ENCODE measurements around the gene KLHL2. TPM values are rescaled to one million over a fixed set of nuclear protein-coding genes. Genes with fewer than 3 reads are reported as not detected.
"Not testable (repeated sequence)": the region's sequence is repeated elsewhere in the genome, so short reads cannot be mapped to it uniquely, and the experiment has no call there.

KLHL2 gene
- total RNA-seq, 2 donors from 2014 or later = 32.1 to 35.1 TPM

DNA sequence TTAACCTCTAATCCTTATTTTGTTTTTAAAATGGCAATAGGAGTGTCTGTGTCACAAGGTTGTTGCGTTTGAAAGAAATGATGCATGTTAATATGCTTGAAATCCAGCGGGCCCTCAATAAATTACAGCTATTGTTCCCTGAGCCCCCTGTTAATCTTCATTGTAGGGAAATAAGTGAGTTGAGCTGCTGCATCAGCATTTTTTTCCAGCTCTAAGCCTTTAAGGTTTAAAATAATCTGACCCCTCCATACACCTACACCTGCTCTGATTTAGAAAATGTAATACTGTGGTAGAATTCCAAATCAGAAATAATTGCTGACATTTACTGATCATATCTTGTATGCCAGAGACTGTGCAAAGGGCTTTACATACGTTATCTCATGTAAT, 117.5 kb downstream of the KLHL2 start:
- Mint-ChIP-seq H3K36me3 (peaks cover 0 to 13% of the 10 kb centered on the region in 2 donors), H3K9me3 (no peaks in the 10 kb centered on the region), H3K27ac (no peak overlapping the region)
- ATAC-seq = no peak
- DNase-seq (ENCODE audit: low spot score in 2 of 2) = no peak

DNA sequence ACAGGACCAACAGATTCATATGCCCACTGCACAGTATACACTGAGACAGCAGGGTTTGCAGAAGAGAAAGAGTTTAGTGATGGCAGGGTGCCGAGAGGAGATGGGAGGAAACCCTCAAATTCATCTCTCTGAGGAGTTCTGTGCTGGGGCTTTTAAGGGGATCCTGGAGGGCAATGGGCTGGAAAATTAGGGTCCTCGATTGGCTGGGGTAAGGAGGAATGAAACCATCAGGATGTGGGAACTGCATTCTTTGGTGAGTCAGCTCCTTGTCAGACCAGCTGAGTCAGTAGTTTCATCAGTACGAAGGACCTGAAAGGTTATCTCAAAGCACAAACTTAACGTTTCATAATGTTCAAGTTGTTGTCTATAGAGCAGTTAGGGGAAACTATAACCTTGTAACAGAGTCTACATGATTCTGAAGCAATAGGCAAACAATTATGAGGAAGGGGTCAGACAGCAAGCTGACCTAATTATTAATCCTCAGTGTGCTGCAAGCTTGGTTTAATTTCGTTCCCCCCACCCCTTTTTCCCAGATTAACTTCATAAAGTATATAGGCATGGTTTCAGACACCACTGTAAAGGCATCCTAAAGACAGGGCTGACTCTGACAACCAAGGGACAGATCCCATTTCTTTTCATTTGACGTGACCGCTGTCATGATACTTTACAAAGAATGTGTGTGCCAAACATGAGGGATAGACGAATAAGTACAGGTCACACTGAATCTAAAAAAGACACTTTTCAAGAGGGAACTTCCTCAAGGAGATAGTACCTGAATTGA, 118.6 kb downstream of the KLHL2 start:
- peaks cover 5 to 21% of the 10 kb centered on the region in 2 donors for H3K36me3 Mint-ChIP-seq
- no peaks in the 10 kb centered on the region for H3K9me3 Mint-ChIP-seq
- ATAC-seq (no peak), DNase-seq (ENCODE audit: low spot score in 2 of 2) (peak in 1 of 2 donors; percentile 4)
- H3K27ac Mint-ChIP-seq = peak overlapping the region in 1 of 2 donors; percentile 75

DNA sequence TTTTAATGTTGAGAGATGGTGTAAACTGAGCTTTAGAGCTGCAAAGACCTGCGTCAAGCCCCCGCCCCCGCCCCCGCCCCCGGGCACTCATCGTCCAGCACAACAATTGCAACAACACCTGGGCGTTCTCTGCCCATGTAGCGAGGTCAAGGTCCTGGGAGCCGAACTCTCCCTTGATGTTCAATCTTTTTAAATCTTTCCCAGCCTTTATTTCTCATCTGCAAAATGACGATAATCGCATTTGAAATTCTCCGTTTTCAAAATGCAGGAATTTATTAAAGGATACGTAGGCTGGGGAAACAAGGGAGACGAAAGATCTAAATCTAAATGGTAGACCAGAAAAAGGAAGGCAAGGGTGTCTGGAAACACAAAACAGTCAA, 119.5 kb downstream of the KLHL2 start:
- Mint-ChIP-seq H3K36me3 (peaks cover 5 to 28% of the 10 kb centered on the region in 2 donors), H3K9me3 (no peaks in the 10 kb centered on the region), H3K27ac (no peak overlapping the region)
- DNase-seq (ENCODE audit: low spot score in 2 of 2) = peak in 1 of 2 donors; percentile 7
- ATAC-seq = no peak

DNA sequence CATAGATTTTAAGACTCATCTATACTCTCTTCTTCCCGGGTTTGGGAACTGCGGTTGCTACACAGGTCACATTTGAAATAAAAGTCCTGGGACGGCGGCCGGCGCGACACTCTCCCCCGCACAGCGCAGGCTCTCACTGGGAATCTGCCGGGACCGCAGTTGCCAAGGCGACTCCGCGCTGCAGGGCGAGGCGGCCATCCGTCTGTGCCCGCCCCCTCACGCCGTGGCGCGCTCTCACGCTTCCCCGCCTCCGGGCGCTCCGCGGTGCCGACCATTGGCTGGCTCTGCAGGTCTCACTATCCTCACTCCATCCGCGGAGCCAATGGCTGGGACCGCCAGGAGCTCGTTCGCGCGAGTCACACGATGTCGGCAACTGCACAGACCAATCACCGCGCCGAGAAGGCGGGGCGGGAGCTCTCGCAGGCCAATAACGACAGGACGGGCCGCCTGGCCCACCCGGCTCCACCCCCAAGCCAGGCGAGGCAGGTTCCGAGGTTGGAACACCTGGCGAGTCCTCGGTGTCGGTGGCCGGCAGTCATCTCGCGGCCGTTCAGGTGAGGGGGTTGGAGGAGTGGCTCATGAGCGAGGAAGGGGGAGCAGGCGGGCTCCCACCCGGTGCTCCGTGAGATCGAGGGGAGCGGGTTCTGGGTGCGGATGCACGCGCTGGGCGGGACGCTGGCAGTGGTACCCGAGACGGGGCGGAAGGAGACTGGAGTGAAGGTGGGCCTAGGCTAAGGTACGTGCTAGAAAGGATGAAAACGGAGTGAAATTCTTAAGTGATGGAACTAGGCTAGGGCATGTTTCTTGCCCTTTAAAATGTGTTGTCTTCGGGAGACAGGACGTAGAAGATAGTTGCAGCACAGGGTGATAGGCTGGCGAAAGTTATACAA, 120.1 kb downstream of the KLHL2 start, which contains the start of gene MSMO1:
TSS of gene MSMO1 (plus strand) at position 459 of the 890 bp plus-strand sequence. CDS start 5,702 bp downstream, outside the sequence.
- H3K9me3 Mint-ChIP-seq = no peaks in the 10 kb centered on the region
- no peak within 1 kb of the TSS for H3K27ac Mint-ChIP-seq
- H3K36me3 Mint-ChIP-seq = peaks cover 5 to 33% of the 10 kb centered on the region in 2 donors
- DNase-seq (ENCODE audit: low spot score in 2 of 2) = peak; percentile 96 to 99
- ATAC-seq = peak; percentile 97 to 98

DNA sequence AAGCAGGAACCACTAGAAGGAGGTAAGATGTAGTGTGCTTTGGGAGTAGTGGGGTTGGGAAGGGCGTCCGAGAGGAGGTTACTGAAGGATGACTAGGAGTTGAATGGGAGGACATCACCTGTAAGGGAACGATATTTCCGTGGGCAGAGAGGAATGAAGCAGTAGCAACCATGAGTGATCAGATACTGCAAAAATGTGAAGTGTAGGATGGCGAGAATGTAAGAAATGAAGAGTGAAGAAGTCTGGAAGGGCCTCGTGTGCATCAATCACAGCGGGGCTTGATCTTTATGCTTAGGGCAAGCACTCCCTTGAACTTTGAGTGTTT, 120.7 kb downstream of the KLHL2 start:
- DNase-seq (ENCODE audit: low spot score in 2 of 2) (no peak), ATAC-seq (no peak)
- H3K9me3 Mint-ChIP-seq = no peaks in the 10 kb centered on the region

DNA sequence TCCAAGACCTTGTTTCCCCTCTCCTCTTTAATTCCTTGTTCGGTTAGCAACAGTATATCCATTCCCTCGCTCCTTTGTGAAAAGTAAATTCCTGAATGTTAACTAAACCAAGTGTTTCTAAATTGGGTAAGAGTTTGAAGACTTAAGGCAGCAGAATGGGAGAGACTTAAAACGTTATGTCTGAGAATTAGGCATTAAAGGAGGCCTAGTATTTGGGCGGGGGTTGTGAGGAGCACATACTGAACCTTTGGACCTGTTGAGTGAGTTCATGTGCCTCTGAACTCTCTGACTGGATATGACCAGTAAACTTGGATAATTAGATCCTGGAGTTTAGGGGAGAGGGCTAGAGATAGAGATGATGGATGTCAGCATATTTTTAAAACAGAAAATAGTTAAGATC, 121.3 kb downstream of the KLHL2 start:
- no peak for DNase-seq (ENCODE audit: low spot score in 2 of 2)
- no peak for ATAC-seq

More for the DNA sequence above, 120.7 kb downstream of the KLHL2 start:
- Mint-ChIP-seq H3K27ac (no peak overlapping the region), H3K36me3 (peaks cover 5 to 32% of the 10 kb centered on the region in 2 donors)

DNA sequence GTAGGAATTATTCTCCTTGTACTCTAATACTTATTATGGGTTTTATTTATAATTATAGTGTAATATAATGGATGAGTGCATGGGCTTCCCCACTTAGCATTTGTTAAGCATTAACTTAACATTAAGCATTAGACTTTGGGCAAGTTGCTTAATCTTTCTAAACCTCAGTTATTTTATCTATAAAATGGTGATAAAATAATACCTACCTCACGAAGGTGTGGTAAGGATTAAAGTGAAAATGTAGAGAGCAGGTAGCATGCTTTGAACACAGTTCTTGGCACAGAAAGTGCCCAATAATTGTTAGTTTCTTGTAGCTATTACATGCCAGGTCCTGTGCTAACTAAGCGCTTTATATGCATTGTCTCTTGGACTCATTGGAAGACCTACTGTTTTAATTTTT, 122.7 kb downstream of the KLHL2 start:
- Mint-ChIP-seq H3K9me3 (no peaks in the 10 kb centered on the region), H3K27ac (peak overlapping the region in 1 of 2 donors; percentile 85), H3K36me3 (peaks cover 5 to 24% of the 10 kb centered on the region in 2 donors)
- ATAC-seq (no peak), DNase-seq (ENCODE audit: low spot score in 2 of 2) (no peak)

More for the DNA sequence above, 121.3 kb downstream of the KLHL2 start:
- H3K9me3 Mint-ChIP-seq = no peaks in the 10 kb centered on the region
- H3K27ac Mint-ChIP-seq = no peak overlapping the region
- H3K36me3 Mint-ChIP-seq = peaks cover 5 to 28% of the 10 kb centered on the region in 2 donors

DNA sequence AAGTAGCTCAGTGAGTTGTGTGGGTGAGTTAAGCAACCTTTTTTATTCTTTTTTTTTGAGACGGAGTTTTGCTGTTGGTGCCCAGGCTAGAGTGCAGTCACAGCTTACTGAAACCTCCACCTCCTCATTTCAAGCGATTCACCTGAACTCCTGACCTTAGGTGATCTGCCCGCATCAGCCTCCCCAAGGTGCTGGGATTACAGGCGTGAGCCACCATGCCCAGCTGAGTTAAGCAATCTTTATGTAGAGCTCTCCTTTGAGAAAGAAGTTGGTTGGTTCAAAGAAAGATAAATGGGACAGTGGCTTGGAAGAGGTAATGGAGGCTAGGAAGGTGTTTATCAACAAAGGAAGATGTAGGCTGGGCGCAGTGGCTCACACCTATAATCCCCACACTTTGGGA, 123.3 kb downstream of the KLHL2 start:
- peaks cover 5 to 20% of the 10 kb centered on the region in 2 donors for H3K36me3 Mint-ChIP-seq
- ATAC-seq (no peak), DNase-seq (ENCODE audit: low spot score in 2 of 2) (no peak)
- peak overlapping the region; percentile 63 to 85 for H3K27ac Mint-ChIP-seq
- no peaks in the 10 kb centered on the region for H3K9me3 Mint-ChIP-seq

DNA sequence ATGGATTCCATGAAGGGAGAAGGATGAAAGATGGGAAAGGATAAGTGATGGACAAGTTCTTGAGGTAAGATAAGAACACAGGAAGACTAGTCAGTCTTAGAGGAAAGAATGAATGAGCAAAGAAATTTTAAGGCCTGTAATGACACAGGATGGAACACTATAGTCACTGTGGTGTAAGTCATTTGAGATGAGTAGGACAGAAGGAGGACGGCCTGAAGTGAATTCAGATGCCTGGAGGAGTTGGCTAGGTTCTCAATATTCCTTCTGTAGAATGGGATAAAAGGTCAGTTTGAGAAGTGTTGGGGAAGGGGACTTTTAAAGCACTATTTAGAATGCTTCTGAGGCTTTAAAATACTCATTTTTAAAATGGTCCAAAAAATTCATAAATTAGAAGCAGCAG, 124.0 kb downstream of the KLHL2 start:
- DNase-seq (ENCODE audit: low spot score in 2 of 2) = no peak
- H3K9me3 Mint-ChIP-seq = no peaks in the 10 kb centered on the region
- ATAC-seq = peak; percentile 16 to 22
- H3K36me3 Mint-ChIP-seq = peaks cover 5 to 20% of the 10 kb centered on the region in 2 donors
- peak overlapping the region; percentile 40 to 85 for H3K27ac Mint-ChIP-seq

DNA sequence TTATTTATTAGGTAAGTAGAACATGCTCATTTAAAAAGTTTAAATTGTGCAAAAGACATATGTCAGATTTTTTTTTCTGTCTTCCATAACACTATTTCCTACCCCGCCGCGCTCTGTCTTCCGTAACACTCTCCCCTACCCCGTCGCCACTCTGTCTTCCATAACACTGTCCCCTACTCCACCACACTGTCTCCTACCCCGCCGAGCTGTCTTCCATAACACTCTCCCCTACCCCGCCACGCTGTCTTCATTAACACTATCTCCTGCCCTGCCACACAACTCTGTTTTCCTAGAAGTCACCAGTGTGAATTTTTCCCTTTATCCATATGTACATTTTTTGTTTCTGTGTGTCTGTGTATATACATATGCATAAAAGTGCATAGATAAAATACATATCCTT, 124.5 kb downstream of the KLHL2 start:
- no peak for ATAC-seq
- DNase-seq (ENCODE audit: low spot score in 2 of 2) = no peak
- H3K36me3 Mint-ChIP-seq = peaks cover 5 to 20% of the 10 kb centered on the region in 2 donors
- H3K27ac Mint-ChIP-seq = peak overlapping the region; percentile 4 to 85
- no peaks in the 10 kb centered on the region for H3K9me3 Mint-ChIP-seq

DNA sequence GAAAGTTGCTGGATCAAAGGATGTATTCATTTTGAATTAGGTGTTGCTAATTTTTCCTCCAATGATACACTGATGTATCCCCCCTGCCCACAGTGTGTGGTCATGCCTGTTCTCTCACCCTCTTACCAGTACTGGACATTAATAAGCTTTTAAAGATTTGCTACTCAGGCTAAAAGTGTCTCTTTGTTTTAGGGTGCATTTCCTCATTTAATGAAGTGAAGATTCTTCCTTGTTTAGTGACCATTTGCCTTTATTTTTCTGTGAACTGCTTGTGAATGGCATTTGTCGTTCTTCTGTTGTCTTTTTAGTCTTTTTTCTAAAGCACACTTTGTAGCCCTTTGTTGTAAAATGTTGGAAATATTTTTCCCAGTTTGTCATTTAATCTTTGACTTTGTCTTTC, 125.1 kb downstream of the KLHL2 start:
- peaks cover 5 to 20% of the 10 kb centered on the region in 2 donors for H3K36me3 Mint-ChIP-seq
- ATAC-seq (no peak), DNase-seq (ENCODE audit: low spot score in 2 of 2) (no peak)
- H3K9me3 Mint-ChIP-seq = no peaks in the 10 kb centered on the region
- peak overlapping the region; percentile 17 to 33 for H3K27ac Mint-ChIP-seq

DNA sequence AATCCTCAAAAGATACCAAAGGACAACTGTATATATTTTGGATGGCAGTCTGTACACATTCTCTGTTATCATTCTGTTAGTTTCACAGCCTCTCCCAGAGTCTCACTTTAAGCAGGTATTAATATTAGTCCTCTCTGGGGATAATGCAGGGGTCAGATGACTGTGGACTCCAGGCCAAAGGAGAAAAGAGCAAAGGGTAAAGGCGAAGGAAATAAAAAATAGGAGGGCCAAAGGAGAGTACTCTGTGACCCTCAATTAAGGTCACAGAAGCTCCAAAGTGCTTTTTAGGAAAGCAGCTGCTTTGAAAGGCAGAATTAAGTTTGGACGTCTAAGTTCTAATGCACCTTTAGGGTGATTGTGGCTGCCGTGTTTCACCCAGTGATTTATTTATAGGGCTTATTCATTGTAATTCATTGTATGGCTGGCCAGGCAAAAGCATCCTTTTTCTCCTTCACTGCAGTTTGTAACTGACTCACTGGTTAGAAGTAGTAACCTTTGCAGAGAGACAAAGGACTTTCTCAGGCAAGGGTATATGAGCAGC, 127.9 kb downstream of the KLHL2 start:
- Mint-ChIP-seq H3K36me3 (peaks cover 5 to 19% of the 10 kb centered on the region in 2 donors), H3K27ac (no peak overlapping the region), H3K9me3 (no peaks in the 10 kb centered on the region)
- ATAC-seq = no peak
- no peak for DNase-seq (ENCODE audit: low spot score in 2 of 2)

DNA sequence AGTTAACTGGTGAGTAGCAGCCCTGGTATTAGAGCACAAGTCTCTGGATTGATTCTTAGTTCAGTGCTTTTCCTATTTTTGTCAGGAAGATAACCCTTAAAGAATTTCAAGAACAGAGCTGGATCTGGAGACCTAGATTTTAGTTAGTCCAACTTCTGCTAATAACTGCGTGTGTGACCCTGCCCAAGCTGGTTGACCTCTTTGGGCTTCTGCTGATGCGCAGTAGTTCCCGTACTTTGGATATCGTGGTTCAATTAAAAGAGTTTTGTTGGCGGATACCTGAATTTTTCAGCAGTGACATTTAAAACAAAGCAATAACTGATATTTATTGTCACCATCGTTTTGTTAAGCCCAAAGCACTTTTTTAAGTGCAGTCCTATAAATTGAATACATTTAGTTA, 129.4 kb downstream of the KLHL2 start:
- ATAC-seq = no peak
- Mint-ChIP-seq H3K36me3 (peaks cover 0 to 6% of the 10 kb centered on the region in 2 donors), H3K9me3 (no peaks in the 10 kb centered on the region), H3K27ac (no peak overlapping the region)
- no peak for DNase-seq (ENCODE audit: low spot score in 2 of 2)

DNA sequence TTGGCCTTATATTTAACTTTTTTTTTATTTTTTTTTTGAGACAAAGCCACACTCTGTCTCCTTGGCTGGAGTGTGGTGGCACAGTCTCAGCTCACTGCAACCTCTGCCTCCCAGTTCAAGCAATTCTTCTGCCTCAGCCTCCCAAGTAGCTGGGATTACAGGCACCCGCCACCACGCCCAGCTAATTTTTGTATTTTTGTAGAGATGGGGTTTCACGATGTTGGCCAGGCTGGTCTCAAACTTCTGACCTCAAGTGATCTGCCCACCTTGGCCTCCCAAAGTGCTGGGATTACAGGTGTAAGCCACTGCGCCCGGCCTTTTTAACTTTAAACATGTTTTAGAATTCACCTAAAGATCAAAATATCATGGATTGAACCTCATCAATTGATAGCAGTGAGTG, 135.0 kb downstream of the KLHL2 start:
- not testable (repeated sequence) for ATAC-seq; H3K27ac Mint-ChIP-seq; H3K9me3 Mint-ChIP-seq; H3K36me3 Mint-ChIP-seq; DNase-seq (ENCODE audit: low spot score in 2 of 2)

DNA sequence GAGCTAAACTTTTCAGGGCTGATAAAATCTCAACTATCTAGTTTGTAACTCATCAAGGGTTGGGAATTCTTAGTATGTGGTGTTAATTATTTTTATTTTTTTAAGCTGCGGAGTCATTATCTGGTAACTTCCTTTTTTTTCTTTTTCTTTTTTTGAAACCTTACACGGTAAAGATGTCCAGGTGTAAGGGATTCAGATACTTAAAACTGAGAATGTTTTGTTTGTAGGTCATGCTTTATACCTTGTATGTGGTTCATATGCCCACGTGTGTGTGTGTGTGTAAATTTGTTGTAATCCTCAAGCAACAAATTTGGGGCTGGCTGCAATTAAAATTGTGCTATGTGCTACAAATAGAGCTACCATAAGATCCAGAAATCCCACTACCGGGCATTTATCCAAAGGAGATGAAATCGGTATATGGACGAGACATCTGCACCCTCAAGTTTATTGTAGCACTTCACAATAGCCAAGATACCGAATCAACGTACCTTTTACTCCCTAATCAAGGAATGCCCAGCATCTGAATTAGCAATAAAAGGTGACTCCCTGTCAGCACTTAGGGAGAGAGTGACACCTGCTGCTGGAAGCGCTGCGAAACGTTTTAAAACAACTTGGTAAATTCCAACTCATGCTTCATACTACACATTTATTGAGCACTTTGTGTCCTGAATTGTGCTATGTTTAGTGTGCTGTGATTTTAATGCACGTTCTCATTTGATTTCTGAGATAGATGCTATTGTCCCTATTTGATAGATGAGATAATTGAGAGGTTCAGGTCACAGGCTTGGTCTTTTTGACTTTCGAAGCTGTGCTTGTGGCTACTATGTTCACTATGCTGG, 136.2 kb downstream of the KLHL2 start:
- no peaks in the 10 kb centered on the region for H3K36me3 Mint-ChIP-seq
- DNase-seq (ENCODE audit: low spot score in 2 of 2) (no peak), ATAC-seq (no peak)
- H3K9me3 Mint-ChIP-seq = no peaks in the 10 kb centered on the region
- peak overlapping the region in 1 of 2 donors; percentile 60 for H3K27ac Mint-ChIP-seq

DNA sequence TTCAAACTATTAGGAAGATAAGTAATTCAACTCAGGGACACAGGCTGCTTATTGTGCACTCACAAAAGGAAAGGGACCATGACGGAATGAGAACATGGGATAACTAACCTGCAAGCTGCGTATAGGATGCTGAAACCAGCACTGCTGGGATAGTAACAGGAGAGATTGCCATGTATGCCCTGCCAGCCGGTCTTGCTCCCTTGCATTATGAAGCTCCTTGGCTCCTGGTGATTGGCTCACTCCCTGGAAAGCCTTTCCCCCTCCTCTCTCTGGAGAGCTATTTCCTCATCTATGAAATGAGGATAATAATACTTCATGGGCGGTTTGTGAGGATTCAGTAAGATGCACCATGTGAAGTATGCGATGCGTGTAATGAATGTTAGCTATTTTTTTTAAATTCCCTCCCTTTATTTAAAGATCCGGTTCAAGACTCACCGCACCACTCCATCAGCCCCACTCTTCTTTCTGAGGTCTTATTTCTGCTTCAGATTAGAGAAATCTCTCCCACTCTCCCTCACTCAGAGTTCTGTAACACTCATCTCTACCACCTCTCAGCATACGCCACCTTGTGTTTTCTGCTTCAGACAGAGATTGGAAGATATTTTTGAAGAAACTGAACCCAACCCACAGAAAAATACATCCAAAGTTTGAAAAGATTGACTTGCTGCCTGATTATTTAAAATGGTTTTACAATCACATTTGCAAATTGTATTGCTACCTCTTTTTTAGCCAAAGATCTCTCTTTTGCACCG, 138.5 kb downstream of the KLHL2 start:
- DNase-seq (ENCODE audit: low spot score in 2 of 2) = no peak
- H3K9me3 Mint-ChIP-seq = no peaks in the 10 kb centered on the region
- H3K36me3 Mint-ChIP-seq = no peaks in the 10 kb centered on the region
- H3K27ac Mint-ChIP-seq = no peak overlapping the region
- no peak for ATAC-seq

Data from activated naive CD4-positive, alpha-beta T cell treated with anti-CD3 and anti-CD28 coated beads, Interleukin-2, amount 50 U/mL, for 72 hours (primary cell).